PFSK-1 (cell line): Measurements from ENCODE around the gene TMEM196.

Experiments used
- FOXP2 ChIP-seq: optimal IDR thresholded peaks from 2 replicates; pipeline ENCODE3; 2011; ENCODE audit warnings: borderline replicate concordance, control low read depth, inconsistent platforms; ENCODE audit not compliant: insufficient read depth; ENCODE audit errors: extremely low read length, extremely low read depth
- POLR2AphosphoS5 ChIP-seq: IDR thresholded peaks from 2 replicates; pipeline ENCODE4 v1.6.1; 2012; ENCODE audit warnings: low read depth, mild to moderate bottlenecking, control low read depth, low read length, moderate library complexity
- REST ChIP-seq, 2 experiments: IDR thresholded peaks; 2 replicates each; pipeline versions ENCODE4 v1.6.1 to v1.8.0; 2011 to 2012; ENCODE audit warnings: low read depth in 2 of 2, low read length in 2 of 2, control low read depth in 1 of 2, inconsistent platforms in 1 of 2, mild to moderate bottlenecking in 1 of 2, moderate library complexity in 1 of 2; ENCODE audit not compliant: insufficient read depth in 1 of 2
- SIN3A ChIP-seq: IDR thresholded peaks from 2 replicates; pipeline ENCODE4 v1.6.1; 2012; ENCODE audit warnings: mild to moderate bottlenecking, low read length, moderate library complexity, borderline replicate concordance; ENCODE audit not compliant: insufficient read depth
- TAF1 ChIP-seq: IDR thresholded peaks from 2 replicates; pipeline ENCODE4 v1.6.1; 2012; ENCODE audit warnings: low read length, control low read depth, borderline replicate concordance; ENCODE audit not compliant: insufficient read depth

TMEM196 gene

GRCh38 chr7:19798986-19799385 is 25.6 kb upstream of the TMEM196 start:
- no peak for TF ChIP-seq POLR2AphosphoS5
- no peak for TF ChIP-seq SIN3A
- no peak for TF ChIP-seq TAF1
- TF ChIP-seq FOXP2: no peak
- no peak for TF ChIP-seq REST (IDR thresholded peaks at IDR 0.05; ENCODE audit: insufficient read depth in 1 of 2, low read depth in 2 of 2, low read length in 2 of 2)

- no peak for TF ChIP-seq FOXP2
- TF ChIP-seq SIN3A: no peak
Observed at GRCh38 chr7:19783541-19783940, 10.1 kb upstream of the TMEM196 start.

- no peak for TF ChIP-seq FOXP2
- TF ChIP-seq SIN3A: no peak
- TF ChIP-seq TAF1: no peak
- no peak for TF ChIP-seq POLR2AphosphoS5
- TF ChIP-seq REST (IDR thresholded peaks at IDR 0.05; ENCODE audit: insufficient read depth in 1 of 2, low read depth in 2 of 2, low read length in 2 of 2): no peak
Observed at GRCh38 chr7:19776981-19777380, 3.6 kb upstream of the TMEM196 start.

GRCh38 chr7:19775578-19775977 is 2.2 kb upstream of the TMEM196 start:
- no peak for TF ChIP-seq REST (IDR thresholded peaks at IDR 0.05; ENCODE audit: insufficient read depth in 1 of 2, low read depth in 2 of 2, low read length in 2 of 2)
- no peak for TF ChIP-seq TAF1
- TF ChIP-seq POLR2AphosphoS5: no peak
- no peak for TF ChIP-seq SIN3A
- no peak for TF ChIP-seq FOXP2

- TF ChIP-seq SIN3A: no peak
Observed at GRCh38 chr7:19772306-19772705, 1.1 kb downstream of the TMEM196 start.

GRCh38 chr7:19762631-19763030 is 10.8 kb downstream of the TMEM196 start:
- no peak for TF ChIP-seq FOXP2
- no peak for TF ChIP-seq POLR2AphosphoS5
- no peak for TF ChIP-seq SIN3A
- TF ChIP-seq TAF1: no peak
- no peak for TF ChIP-seq REST (IDR thresholded peaks at IDR 0.05; ENCODE audit: insufficient read depth in 1 of 2, low read depth in 2 of 2, low read length in 2 of 2)
